GM19397 (cell line): ENCODE results near the gene CLN3.
"Not testable (repeated sequence)": the region's sequence is repeated elsewhere in the genome, so short reads cannot be mapped to it uniquely, and the experiment has no call there.

Experiments used
- ATAC-seq: cut with Tn5 transposase; IDR thresholded peaks from one replicate; pipeline ENCODE4 v1.9.1; 2021; ENCODE audit warnings: mild to moderate bottlenecking, moderate library complexity; ENCODE audit not compliant: unreplicated experiment

The CLN3 gene

GRCh38 chr16:28495098-28495793, 3.4 kb upstream of the CLN3 start:
- ATAC-seq: no peak

GRCh38 chr16:28494121-28494851, 2.4 kb upstream of the CLN3 start, which contains the start of gene APOBR:
TSS of gene APOBR (plus strand) at chr16:28494643. CDS start at chr16:28494682, 39 bp downstream.
- ATAC-seq: peak; percentile 32

GRCh38 chr16:28492511-28492910, 637 bp upstream of the CLN3 start:
- ATAC-seq: no peak

GRCh38 chr16:28491230-28491969, 474 bp downstream of the CLN3 start:
- no peak for ATAC-seq

- ATAC-seq: no peak
Measured at GRCh38 chr16:28486266-28486665, 5.6 kb downstream of the CLN3 start.

GRCh38 chr16:28483361-28483760, 8.5 kb downstream of the CLN3 start:
- ATAC-seq: not testable (repeated sequence)

GRCh38 chr16:28482026-28482425, 9.8 kb downstream of the CLN3 start:
- ATAC-seq: no peak

- no peak for ATAC-seq
Measured at GRCh38 chr16:28478506-28479180, 13.2 kb downstream of the CLN3 start.

GRCh38 chr16:28477311-28477920, 14.5 kb downstream of the CLN3 start:
- no peak for ATAC-seq

GRCh38 chr16:28475221-28475620, 16.7 kb downstream of the CLN3 start:
- ATAC-seq: no peak

- no peak for ATAC-seq
Measured at GRCh38 chr16:28473714-28474265, 18.1 kb downstream of the CLN3 start.

- not testable (repeated sequence) for ATAC-seq
Measured at GRCh38 chr16:28447081-28447480, 44.8 kb downstream of the CLN3 start.

GRCh38 chr16:28446388-28446787, 45.5 kb downstream of the CLN3 start:
- ATAC-seq: not testable (repeated sequence)

- not testable (repeated sequence) for ATAC-seq
Measured at GRCh38 chr16:28443943-28444342, 47.9 kb downstream of the CLN3 start.

GRCh38 chr16:28438899-28439298, 53.0 kb downstream of the CLN3 start:
- ATAC-seq: not testable (repeated sequence)

- ATAC-seq: not testable (repeated sequence)
Measured at GRCh38 chr16:28435340-28435739, 56.5 kb downstream of the CLN3 start.
